HepG2 (cell line): ENCODE measurements around the gene POFUT1.

Experiments
- BHLHE40 ChIP-seq: IDR thresholded peaks from 2 replicates; pipeline ENCODE4 v1.6.1; 2011; ENCODE audit warnings: low read length, improper control_type of control experiment
- EP300 ChIP-seq, 3 experiments: sonication (generic) in 1 of 3; formaldehyde crosslinking in 1 of 3; IDR thresholded peaks; 2 replicates each; pipeline versions ENCODE4 v1.5.1 to v1.6.1; 2011 to 2020; ENCODE audit warnings: low read depth in 2 of 3, low read length in 2 of 3, borderline replicate concordance in 1 of 3, improper control_type of control experiment in 1 of 3, mild to moderate bottlenecking in 1 of 3, missing genetic modification reagents in 1 of 3, moderate library complexity in 1 of 3
- GABPA ChIP-seq, 2 experiments: IDR thresholded peaks; 2 replicates each; pipeline ENCODE4 v1.6.1; 2011 to 2016; ENCODE audit warnings: low read depth in 2 of 2, low read length in 1 of 2, missing biosample characterization in 1 of 2, missing genetic modification characterization in 1 of 2
- RBM22 ChIP-seq: fragments of 200-400 bp; formaldehyde crosslinking; optimal IDR thresholded peaks from 2 replicates; pipeline ENCODE3; 2017; ENCODE audit warnings: mild to moderate bottlenecking, low read length, moderate library complexity
- RNF2 ChIP-seq: fragments of 450-650 bp; conservative IDR thresholded peaks from 2 replicates; pipeline ENCODE4 v1.6.1; 2016; ENCODE audit warnings: low read depth
- RXRA ChIP-seq: sonication (generic); formaldehyde crosslinking; IDR thresholded peaks from 2 replicates; pipeline ENCODE4 v1.5.1; 2020; ENCODE audit warnings: missing genetic modification reagents
- SP1 ChIP-seq, 2 experiments: fragments of 450-650 bp in 1 of 2; sonication (generic) in 1 of 2; formaldehyde crosslinking in 1 of 2; IDR thresholded peaks; 2 replicates each; pipeline versions ENCODE4 v1.4.0 to v1.6.1; 2016 to 2020; ENCODE audit warnings: missing genetic modification reagents in 1 of 2
- TCF12 ChIP-seq, 2 experiments: fragments of 450-650 bp in 1 of 2; sonication (generic) in 1 of 2; formaldehyde crosslinking in 1 of 2; IDR thresholded peaks; 2 replicates each; pipeline versions ENCODE4 v1.6.1 to v1.8.0; 2017 to 2022; ENCODE audit warnings: antibody characterized with exemption in 1 of 2, mild to moderate bottlenecking in 1 of 2, missing genetic modification reagents in 1 of 2, moderate library complexity in 1 of 2
- ZFP36 ChIP-seq: fragments of 150-350 bp; IDR thresholded peaks from 2 replicates; pipeline ENCODE4 v1.6.1; 2018; ENCODE audit warnings: borderline replicate concordance, low read length, low read depth; ENCODE audit not compliant: partially characterized antibody
- ZNF234 ChIP-seq: sonication (generic); formaldehyde crosslinking; conservative IDR thresholded peaks from 2 replicates; pipeline ENCODE4 v1.5.1; 2020; ENCODE audit warnings: mild to moderate bottlenecking, missing genetic modification reagents
- TF ChIP-seq, protein P1 (sequence below): sonication (generic); formaldehyde crosslinking; IDR thresholded peaks from 2 replicates; pipeline ENCODE4 v1.8.0; 2022; ENCODE audit warnings: missing genetic modification reagents, mild to moderate bottlenecking, moderate library complexity, borderline replicate concordance
- TF ChIP-seq, protein P2 (sequence below): sonication (generic); formaldehyde crosslinking; IDR thresholded peaks from 2 replicates; pipeline ENCODE4 v1.5.0; 2020; ENCODE audit warnings: mild to moderate bottlenecking, missing genetic modification reagents, borderline replicate concordance

DNA sequence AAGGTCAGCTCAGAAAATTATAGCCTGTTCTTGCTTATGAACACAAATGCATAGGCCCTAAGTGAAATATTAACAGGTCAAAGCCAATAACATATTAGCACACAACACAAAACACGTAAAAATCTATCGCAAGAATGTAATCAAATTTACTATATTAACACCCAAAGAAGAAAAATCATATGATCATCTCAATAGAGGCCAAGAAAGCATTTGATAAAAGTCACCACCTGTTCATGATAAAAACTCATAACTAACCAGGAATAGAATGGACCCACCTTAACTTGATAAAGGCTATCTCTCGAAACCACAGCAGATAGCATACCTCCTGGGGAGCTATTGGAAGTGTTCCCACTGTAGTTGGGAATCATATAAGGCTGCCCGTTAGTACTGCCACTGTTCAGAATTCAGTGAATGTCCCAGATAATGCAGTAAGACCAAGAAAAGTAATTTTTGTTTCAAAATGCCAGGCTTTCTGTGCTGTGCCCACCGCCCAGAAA is 21.6 kb downstream of the POFUT1 start:
- TF ChIP-seq TCF12 (IDR thresholded peaks at IDR 0.05): no peak
- TF ChIP-seq TCF12 (CRISPR knock-in tag; IDR thresholded peaks at IDR 0.05): no peak
- no peak for TF ChIP-seq RNF2
- TF ChIP-seq ZNF234 (CRISPR knock-in tag): no peak
- no peak for TF ChIP-seq ZFP36
- no peak for TF ChIP-seq GABPA (IDR thresholded peaks at IDR 0.05; ENCODE audit: low read depth, low read length)
- no peak for TF ChIP-seq GABPA (CRISPR knock-in tag; IDR thresholded peaks at IDR 0.05; ENCODE audit: low read depth)
- no peak for TF ChIP-seq SP1 (IDR thresholded peaks at IDR 0.05)
- TF ChIP-seq SP1 (CRISPR knock-in tag; IDR thresholded peaks at IDR 0.05): no peak
- no peak for TF ChIP-seq EP300 (IDR thresholded peaks at IDR 0.05; ENCODE audit: low read depth in 2 of 2, low read length in 2 of 2)
- TF ChIP-seq EP300 (CRISPR knock-in tag; IDR thresholded peaks at IDR 0.05; ENCODE audit: borderline replicate concordance): no peak
- no peak for TF ChIP-seq RBM22
- TF ChIP-seq RXRA (CRISPR knock-in tag): no peak
- TF ChIP-seq BHLHE40: no peak
- TF ChIP-seq, protein P1, sequence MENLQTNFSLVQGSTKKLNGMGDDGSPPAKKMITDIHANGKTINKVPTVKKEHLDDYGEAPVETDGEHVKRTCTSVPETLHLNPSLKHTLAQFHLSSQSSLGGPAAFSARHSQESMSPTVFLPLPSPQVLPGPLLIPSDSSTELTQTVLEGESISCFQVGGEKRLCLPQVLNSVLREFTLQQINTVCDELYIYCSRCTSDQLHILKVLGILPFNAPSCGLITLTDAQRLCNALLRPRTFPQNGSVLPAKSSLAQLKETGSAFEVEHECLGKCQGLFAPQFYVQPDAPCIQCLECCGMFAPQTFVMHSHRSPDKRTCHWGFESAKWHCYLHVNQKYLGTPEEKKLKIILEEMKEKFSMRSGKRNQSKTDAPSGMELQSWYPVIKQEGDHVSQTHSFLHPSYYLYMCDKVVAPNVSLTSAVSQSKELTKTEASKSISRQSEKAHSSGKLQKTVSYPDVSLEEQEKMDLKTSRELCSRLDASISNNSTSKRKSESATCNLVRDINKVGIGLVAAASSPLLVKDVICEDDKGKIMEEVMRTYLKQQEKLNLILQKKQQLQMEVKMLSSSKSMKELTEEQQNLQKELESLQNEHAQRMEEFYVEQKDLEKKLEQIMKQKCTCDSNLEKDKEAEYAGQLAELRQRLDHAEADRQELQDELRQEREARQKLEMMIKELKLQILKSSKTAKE (CRISPR knock-in tag): no peak
- TF ChIP-seq, protein P2, sequence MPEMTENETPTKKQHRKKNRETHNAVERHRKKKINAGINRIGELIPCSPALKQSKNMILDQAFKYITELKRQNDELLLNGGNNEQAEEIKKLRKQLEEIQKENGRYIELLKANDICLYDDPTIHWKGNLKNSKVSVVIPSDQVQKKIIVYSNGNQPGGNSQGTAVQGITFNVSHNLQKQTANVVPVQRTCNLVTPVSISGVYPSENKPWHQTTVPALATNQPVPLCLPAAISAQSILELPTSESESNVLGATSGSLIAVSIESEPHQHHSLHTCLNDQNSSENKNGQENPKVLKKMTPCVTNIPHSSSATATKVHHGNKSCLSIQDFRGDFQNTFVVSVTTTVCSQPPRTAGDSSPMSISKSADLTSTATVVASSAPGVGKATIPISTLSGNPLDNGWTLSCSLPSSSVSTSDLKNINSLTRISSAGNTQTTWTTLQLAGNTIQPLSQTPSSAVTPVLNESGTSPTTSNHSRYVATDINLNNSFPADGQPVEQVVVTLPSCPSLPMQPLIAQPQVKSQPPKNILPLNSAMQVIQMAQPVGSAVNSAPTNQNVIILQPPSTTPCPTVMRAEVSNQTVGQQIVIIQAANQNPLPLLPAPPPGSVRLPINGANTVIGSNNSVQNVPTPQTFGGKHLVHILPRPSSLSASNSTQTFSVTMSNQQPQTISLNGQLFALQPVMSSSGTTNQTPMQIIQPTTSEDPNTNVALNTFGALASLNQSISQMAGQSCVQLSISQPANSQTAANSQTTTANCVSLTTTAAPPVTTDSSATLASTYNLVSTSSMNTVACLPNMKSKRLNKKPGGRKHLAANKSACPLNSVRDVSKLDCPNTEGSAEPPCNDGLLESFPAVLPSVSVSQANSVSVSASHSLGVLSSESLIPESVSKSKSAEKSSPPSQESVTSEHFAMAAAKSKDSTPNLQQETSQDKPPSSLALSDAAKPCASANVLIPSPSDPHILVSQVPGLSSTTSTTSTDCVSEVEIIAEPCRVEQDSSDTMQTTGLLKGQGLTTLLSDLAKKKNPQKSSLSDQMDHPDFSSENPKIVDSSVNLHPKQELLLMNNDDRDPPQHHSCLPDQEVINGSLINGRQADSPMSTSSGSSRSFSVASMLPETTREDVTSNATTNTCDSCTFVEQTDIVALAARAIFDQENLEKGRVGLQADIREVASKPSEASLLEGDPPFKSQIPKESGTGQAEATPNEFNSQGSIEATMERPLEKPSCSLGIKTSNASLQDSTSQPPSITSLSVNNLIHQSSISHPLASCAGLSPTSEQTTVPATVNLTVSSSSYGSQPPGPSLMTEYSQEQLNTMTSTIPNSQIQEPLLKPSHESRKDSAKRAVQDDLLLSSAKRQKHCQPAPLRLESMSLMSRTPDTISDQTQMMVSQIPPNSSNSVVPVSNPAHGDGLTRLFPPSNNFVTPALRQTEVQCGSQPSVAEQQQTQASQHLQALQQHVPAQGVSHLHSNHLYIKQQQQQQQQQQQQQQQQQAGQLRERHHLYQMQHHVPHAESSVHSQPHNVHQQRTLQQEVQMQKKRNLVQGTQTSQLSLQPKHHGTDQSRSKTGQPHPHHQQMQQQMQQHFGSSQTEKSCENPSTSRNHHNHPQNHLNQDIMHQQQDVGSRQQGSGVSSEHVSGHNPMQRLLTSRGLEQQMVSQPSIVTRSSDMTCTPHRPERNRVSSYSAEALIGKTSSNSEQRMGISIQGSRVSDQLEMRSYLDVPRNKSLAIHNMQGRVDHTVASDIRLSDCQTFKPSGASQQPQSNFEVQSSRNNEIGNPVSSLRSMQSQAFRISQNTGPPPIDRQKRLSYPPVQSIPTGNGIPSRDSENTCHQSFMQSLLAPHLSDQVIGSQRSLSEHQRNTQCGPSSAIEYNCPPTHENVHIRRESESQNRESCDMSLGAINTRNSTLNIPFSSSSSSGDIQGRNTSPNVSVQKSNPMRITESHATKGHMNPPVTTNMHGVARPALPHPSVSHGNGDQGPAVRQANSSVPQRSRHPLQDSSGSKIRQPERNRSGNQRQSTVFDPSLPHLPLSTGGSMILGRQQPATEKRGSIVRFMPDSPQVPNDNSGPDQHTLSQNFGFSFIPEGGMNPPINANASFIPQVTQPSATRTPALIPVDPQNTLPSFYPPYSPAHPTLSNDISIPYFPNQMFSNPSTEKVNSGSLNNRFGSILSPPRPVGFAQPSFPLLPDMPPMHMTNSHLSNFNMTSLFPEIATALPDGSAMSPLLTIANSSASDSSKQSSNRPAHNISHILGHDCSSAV (CRISPR knock-in tag): no peak
